ENCODE measurements around the gene EEF2KMT. TPM values are rescaled to one million over a fixed set of nuclear protein-coding genes. Genes with fewer than 3 reads are reported as not detected.
"Not testable (repeated sequence)": the region's sequence is repeated elsewhere in the genome, so short reads cannot be mapped to it uniquely, and the experiment has no call there.

The EEF2KMT gene
- total RNA-seq, 1 experiment from 2014 or later: 10.4 TPM

GRCh38 chr16:5045499-5046115, 52.0 kb downstream of the EEF2KMT start:
- Histone ChIP-seq H2AFZ (no peak overlapping the region), H3F3A (ENCODE audit: insufficient read depth, low read depth) (peaks cover 14% of the 10 kb centered on the region), H4K20me1 (ENCODE audit: insufficient read depth) (no peaks in the 10 kb centered on the region), H3K27ac (no peak overlapping the region), H3K79me2 (ENCODE audit: low read depth) (no peaks in the 10 kb centered on the region), H3K9me3 (ENCODE audit: insufficient read depth, low read depth) (no peaks in the 10 kb centered on the region), H3K4me3 (no peak overlapping the region), H3K36me3 (ENCODE audit: low read depth) (no peaks in the 10 kb centered on the region), H3K9me2 (ENCODE audit: insufficient read depth) (no peaks in the 10 kb centered on the region), H3K27me3 (ENCODE audit: insufficient read depth, low read depth) (peaks cover 35% of the 10 kb centered on the region; the same call in 1 of the 2 replicates), H3K4me1 (replicated peaks; ENCODE audit: insufficient read depth) (peaks cover 18% of the 10 kb centered on the region), H3K4me2 (no peak overlapping the region)
- ChIA-PET CTCF (no interaction called here), POLR2A (ENCODE audit: unreplicated experiment) (no interaction called here)
- no TSS peak for BruUV-seq (replicated peaks)
- DNase-seq: no peak
- intact Hi-C loops (cut with micrococcal nuclease; ENCODE audit: unreplicated experiment): no loop called here
- no peak for TF ChIP-seq EZH2 (IDR thresholded peaks at IDR 0.05; ENCODE audit: low read depth)
- TF ChIP-seq, protein P1, sequence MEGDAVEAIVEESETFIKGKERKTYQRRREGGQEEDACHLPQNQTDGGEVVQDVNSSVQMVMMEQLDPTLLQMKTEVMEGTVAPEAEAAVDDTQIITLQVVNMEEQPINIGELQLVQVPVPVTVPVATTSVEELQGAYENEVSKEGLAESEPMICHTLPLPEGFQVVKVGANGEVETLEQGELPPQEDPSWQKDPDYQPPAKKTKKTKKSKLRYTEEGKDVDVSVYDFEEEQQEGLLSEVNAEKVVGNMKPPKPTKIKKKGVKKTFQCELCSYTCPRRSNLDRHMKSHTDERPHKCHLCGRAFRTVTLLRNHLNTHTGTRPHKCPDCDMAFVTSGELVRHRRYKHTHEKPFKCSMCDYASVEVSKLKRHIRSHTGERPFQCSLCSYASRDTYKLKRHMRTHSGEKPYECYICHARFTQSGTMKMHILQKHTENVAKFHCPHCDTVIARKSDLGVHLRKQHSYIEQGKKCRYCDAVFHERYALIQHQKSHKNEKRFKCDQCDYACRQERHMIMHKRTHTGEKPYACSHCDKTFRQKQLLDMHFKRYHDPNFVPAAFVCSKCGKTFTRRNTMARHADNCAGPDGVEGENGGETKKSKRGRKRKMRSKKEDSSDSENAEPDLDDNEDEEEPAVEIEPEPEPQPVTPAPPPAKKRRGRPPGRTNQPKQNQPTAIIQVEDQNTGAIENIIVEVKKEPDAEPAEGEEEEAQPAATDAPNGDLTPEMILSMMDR (conservative IDR thresholded peaks at IDR 0.05): no peak

- H3K79me2 ChIP-seq (ENCODE audit: low read depth); H2AFZ ChIP-seq; H4K20me1 ChIP-seq (ENCODE audit: insufficient read depth); H3K9me2 ChIP-seq (ENCODE audit: insufficient read depth); intact Hi-C loops (cut with micrococcal nuclease; ENCODE audit: unreplicated experiment); DNase-seq; H3K4me3 ChIP-seq; BruUV-seq (replicated peaks); H3K9me3 ChIP-seq (ENCODE audit: insufficient read depth, low read depth); H3K27ac ChIP-seq; H3K4me2 ChIP-seq; H3K36me3 ChIP-seq (ENCODE audit: low read depth); CTCF ChIA-PET; POLR2A ChIA-PET (ENCODE audit: unreplicated experiment): not testable (repeated sequence)
- H3K4me1 ChIP-seq (replicated peaks; ENCODE audit: insufficient read depth): peaks cover 18% of the 10 kb centered on the region
- peaks cover 14% of the 10 kb centered on the region for H3F3A ChIP-seq (ENCODE audit: insufficient read depth, low read depth)
- H3K27me3 ChIP-seq (ENCODE audit: insufficient read depth, low read depth): peaks cover 25% of the 10 kb centered on the region; the same call in 1 of the 2 replicates
Measured at GRCh38 chr16:5044581-5044980, 53.0 kb downstream of the EEF2KMT start.

GRCh38 chr16:5044011-5044540, 53.5 kb downstream of the EEF2KMT start:
- BruUV-seq (replicated peaks): no TSS peak
- Histone ChIP-seq H2AFZ (no peak overlapping the region), H3K4me3 (no peak overlapping the region), H3K36me3 (ENCODE audit: low read depth) (no peaks in the 10 kb centered on the region), H3K27me3 (ENCODE audit: insufficient read depth, low read depth) (peaks cover 22% of the 10 kb centered on the region; the same call in 1 of the 2 replicates), H3K4me1 (replicated peaks; ENCODE audit: insufficient read depth) (peaks cover 18% of the 10 kb centered on the region), H3K79me2 (ENCODE audit: low read depth) (no peaks in the 10 kb centered on the region), H3F3A (ENCODE audit: insufficient read depth, low read depth) (peaks cover 14% of the 10 kb centered on the region), H3K9me2 (ENCODE audit: insufficient read depth) (no peaks in the 10 kb centered on the region), H3K9me3 (ENCODE audit: insufficient read depth, low read depth) (no peaks in the 10 kb centered on the region), H3K27ac (no peak overlapping the region), H3K4me2 (no peak overlapping the region), H4K20me1 (ENCODE audit: insufficient read depth) (no peaks in the 10 kb centered on the region)
- no peak for TF ChIP-seq EZH2 (IDR thresholded peaks at IDR 0.05; ENCODE audit: low read depth)
- TF ChIP-seq, protein P1 (conservative IDR thresholded peaks at IDR 0.05): no peak
- DNase-seq: no peak
- ChIA-PET CTCF (no interaction called here), POLR2A (ENCODE audit: unreplicated experiment) (no interaction called here)
- intact Hi-C loops (cut with micrococcal nuclease; ENCODE audit: unreplicated experiment): no loop called here
